Measurements from ENCODE around the gene CHCHD6. TPM values are rescaled to one million over a fixed set of nuclear protein-coding genes. Genes with fewer than 3 reads are reported as not detected.

The CHCHD6 gene
- total and polyA plus RNA-seq, 2 donors from 2014 or later, result 10.7 to 35.2 TPM

DNA sequence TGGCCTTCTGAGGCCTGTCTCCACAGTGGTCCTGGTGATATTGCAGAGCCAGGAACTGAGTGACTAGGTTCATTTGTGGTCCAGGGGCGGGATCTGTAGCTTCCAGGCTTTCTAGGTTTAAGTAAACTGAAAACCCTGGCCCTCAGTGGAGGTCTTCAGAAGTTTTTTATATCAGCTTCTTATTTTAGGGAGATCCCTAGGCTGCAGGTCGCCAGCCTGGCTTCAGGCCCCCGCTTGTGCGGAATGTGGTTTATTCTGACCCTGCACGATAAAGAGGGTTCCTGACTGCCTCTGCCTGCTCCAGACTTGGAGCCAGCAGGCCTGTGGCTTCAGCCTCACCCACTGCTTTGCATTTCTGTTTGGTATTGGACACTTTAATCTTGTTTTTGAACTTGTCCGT lies 145.0 kb downstream of the CHCHD6 start:
- no peak for DNase-seq

DNA sequence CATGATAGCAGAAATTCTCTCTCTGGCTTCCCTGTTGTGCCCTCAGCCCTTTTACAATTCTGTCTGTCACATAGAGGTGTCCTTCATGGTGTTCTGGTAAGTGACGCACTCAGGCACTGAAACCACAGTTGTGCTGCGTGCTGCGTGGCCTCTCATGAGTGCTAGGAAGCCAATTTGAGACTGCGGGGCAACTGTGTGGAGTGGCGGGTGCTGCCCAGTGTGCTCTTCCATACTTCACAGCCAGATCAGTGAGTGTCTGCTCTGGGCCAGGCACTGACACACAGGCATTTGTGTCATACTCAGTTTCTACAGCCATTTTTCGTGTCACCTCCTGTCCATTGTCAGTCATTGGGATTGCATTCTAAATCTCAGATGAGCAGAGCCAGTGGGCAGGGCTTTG lies 145.7 kb downstream of the CHCHD6 start:
- intact Hi-C loops (cut with DNase I), result no loop called here
- peak in 1 of 5 donors; percentile 2 for DNase-seq
- H3K9me3 ChIP-seq (ENCODE audit: control insufficient read depth in 2 of 3, insufficient read depth in 1 of 3, low read length in 3 of 3), result no peaks in the 10 kb centered on the region
- H3K27me3 ChIP-seq (ENCODE audit: control insufficient read depth, insufficient read depth, low read length), result no peaks in the 10 kb centered on the region
- no peak overlapping the region for H3K27ac ChIP-seq (ENCODE audit: low read depth in 2 of 2, low read length in 2 of 2)
- H3K9ac ChIP-seq (ENCODE audit: low read length in 3 of 3), result no peak overlapping the region
- TF ChIP-seq, protein P1, sequence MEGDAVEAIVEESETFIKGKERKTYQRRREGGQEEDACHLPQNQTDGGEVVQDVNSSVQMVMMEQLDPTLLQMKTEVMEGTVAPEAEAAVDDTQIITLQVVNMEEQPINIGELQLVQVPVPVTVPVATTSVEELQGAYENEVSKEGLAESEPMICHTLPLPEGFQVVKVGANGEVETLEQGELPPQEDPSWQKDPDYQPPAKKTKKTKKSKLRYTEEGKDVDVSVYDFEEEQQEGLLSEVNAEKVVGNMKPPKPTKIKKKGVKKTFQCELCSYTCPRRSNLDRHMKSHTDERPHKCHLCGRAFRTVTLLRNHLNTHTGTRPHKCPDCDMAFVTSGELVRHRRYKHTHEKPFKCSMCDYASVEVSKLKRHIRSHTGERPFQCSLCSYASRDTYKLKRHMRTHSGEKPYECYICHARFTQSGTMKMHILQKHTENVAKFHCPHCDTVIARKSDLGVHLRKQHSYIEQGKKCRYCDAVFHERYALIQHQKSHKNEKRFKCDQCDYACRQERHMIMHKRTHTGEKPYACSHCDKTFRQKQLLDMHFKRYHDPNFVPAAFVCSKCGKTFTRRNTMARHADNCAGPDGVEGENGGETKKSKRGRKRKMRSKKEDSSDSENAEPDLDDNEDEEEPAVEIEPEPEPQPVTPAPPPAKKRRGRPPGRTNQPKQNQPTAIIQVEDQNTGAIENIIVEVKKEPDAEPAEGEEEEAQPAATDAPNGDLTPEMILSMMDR (IDR thresholded peaks at IDR 0.05; ENCODE audit: borderline replicate concordance, extremely low read depth, insufficient read depth), result no peak
- no peak for FAIRE-seq
- no peaks in the 10 kb centered on the region for H3K36me3 ChIP-seq (ENCODE audit: control insufficient read depth in 2 of 3, insufficient read depth in 3 of 3, low read length in 3 of 3)
- no peak overlapping the region for H3K4me3 ChIP-seq (ENCODE audit: low read length in 3 of 3)
- peaks cover 0 to 3% (median 0%) of the 10 kb centered on the region in 3 donors for H3K4me1 ChIP-seq (ENCODE audit: control insufficient read depth in 2 of 3, insufficient read depth in 2 of 3, low read depth in 1 of 3, low read length in 3 of 3)

More for the DNA sequence above, 145.0 kb downstream of the CHCHD6 start:
- intact Hi-C loops (cut with DNase I), result no loop called here
- TF ChIP-seq, protein P1 (IDR thresholded peaks at IDR 0.05; ENCODE audit: borderline replicate concordance, extremely low read depth, insufficient read depth), result no peak
- no peak overlapping the region for H3K9ac ChIP-seq (ENCODE audit: low read length in 3 of 3)
- H3K4me3 ChIP-seq (ENCODE audit: low read length in 3 of 3), result no peak overlapping the region
- no peaks in the 10 kb centered on the region for H3K27me3 ChIP-seq (ENCODE audit: control insufficient read depth, insufficient read depth, low read length)
- peaks cover 0 to 3% (median 0%) of the 10 kb centered on the region in 3 donors for H3K4me1 ChIP-seq (ENCODE audit: control insufficient read depth in 2 of 3, insufficient read depth in 2 of 3, low read depth in 1 of 3, low read length in 3 of 3)
- FAIRE-seq, result no peak
- H3K27ac ChIP-seq (ENCODE audit: low read depth in 2 of 2, low read length in 2 of 2), result no peak overlapping the region
- no peaks in the 10 kb centered on the region for H3K36me3 ChIP-seq (ENCODE audit: control insufficient read depth in 2 of 3, insufficient read depth in 3 of 3, low read length in 3 of 3)
- no peaks in the 10 kb centered on the region for H3K9me3 ChIP-seq (ENCODE audit: control insufficient read depth in 2 of 3, insufficient read depth in 1 of 3, low read length in 3 of 3)

- Histone ChIP-seq H3K4me1 (ENCODE audit: control insufficient read depth in 2 of 3, insufficient read depth in 2 of 3, low read depth in 1 of 3, low read length in 3 of 3) (peaks cover 0 to 3% (median 0%) of the 10 kb centered on the region in 3 donors), H3K9me3 (ENCODE audit: control insufficient read depth in 2 of 3, insufficient read depth in 1 of 3, low read length in 3 of 3) (no peaks in the 10 kb centered on the region), H3K36me3 (ENCODE audit: control insufficient read depth in 2 of 3, insufficient read depth in 3 of 3, low read length in 3 of 3) (no peaks in the 10 kb centered on the region), H3K27me3 (ENCODE audit: control insufficient read depth, insufficient read depth, low read length) (no peaks in the 10 kb centered on the region), H3K27ac (ENCODE audit: low read depth in 2 of 2, low read length in 2 of 2) (no peak overlapping the region), H3K4me3 (ENCODE audit: low read length in 3 of 3) (no peak overlapping the region), H3K9ac (ENCODE audit: low read length in 3 of 3) (no peak overlapping the region)
- TF ChIP-seq, protein P1 (IDR thresholded peaks at IDR 0.05; ENCODE audit: borderline replicate concordance, extremely low read depth, insufficient read depth), result no peak
- FAIRE-seq, result no peak
- intact Hi-C loops (cut with DNase I), result no loop called here
- peak in 4 of 5 donors; percentile 49 to 84 (median 73) for DNase-seq
Measured at GRCh38 chr3:126850370-126851085, 146.5 kb downstream of the CHCHD6 start.

Measured in kidney (tissue), 14 donors.